ENCODE measurements around the gene C3orf52.

Gene C3orf52

GRCh38 chr3:112086875-112087524 is 811 bp downstream of the C3orf52 start:
- no peak for DNase-seq

GRCh38 chr3:112087746-112088145 is 1.6 kb downstream of the C3orf52 start:
- no peak for DNase-seq

- DNase-seq: no peak
These were observed 2.8 kb downstream of the C3orf52 start for GRCh38 chr3:112088944-112089343.

GRCh38 chr3:112089956-112090886 is 4.0 kb downstream of the C3orf52 start:
- peak; percentile 75 for DNase-seq

- DNase-seq: peak; percentile 75
These were observed 4.8 kb downstream of the C3orf52 start for GRCh38 chr3:112090887-112091586.

GRCh38 chr3:112092496-112093179 is 6.4 kb downstream of the C3orf52 start:
- DNase-seq: peak; percentile 68

- DNase-seq: no peak
These were observed 7.0 kb downstream of the C3orf52 start for GRCh38 chr3:112093180-112093522.

GRCh38 chr3:112095731-112096130 is 9.5 kb downstream of the C3orf52 start:
- no peak for DNase-seq

GRCh38 chr3:112096176-112096575 is 10.0 kb downstream of the C3orf52 start:
- DNase-seq: no peak

- peak; percentile 96 for DNase-seq
These were observed 11.2 kb downstream of the C3orf52 start for GRCh38 chr3:112097378-112097777.

- DNase-seq: no peak
These were observed 15.7 kb downstream of the C3orf52 start for GRCh38 chr3:112101916-112102315.

- no peak for DNase-seq
These were observed 18.6 kb downstream of the C3orf52 start for GRCh38 chr3:112104774-112105173.

- DNase-seq: peak; percentile 69
These were observed 23.1 kb downstream of the C3orf52 start for GRCh38 chr3:112109322-112109721.

GRCh38 chr3:112111785-112112402 is 25.7 kb downstream of the C3orf52 start:
- peak; percentile 71 for DNase-seq

- DNase-seq: no peak
These were observed 28.5 kb downstream of the C3orf52 start for GRCh38 chr3:112114576-112115160.

- DNase-seq: no peak
These were observed 29.1 kb downstream of the C3orf52 start for GRCh38 chr3:112115161-112115739.

- DNase-seq: no peak
These were observed 29.7 kb downstream of the C3orf52 start for GRCh38 chr3:112115806-112116383.

GRCh38 chr3:112116748-112117186 is 30.6 kb downstream of the C3orf52 start:
- peak; percentile 27 for DNase-seq

- no peak for DNase-seq
These were observed 31.2 kb downstream of the C3orf52 start for GRCh38 chr3:112117415-112117814.

GRCh38 chr3:112117841-112118571 is 31.8 kb downstream of the C3orf52 start:
- DNase-seq: no peak
